HL-60 (cell line): ENCODE measurements around the gene AIPL1.

Experiments used
- GABPA ChIP-seq: IDR thresholded peaks from 2 replicates; pipeline ENCODE4 v1.6.1; 2012; ENCODE audit warnings: low read depth
- POLR2AphosphoS5 ChIP-seq: IDR thresholded peaks from 2 replicates; pipeline ENCODE4 v1.6.1; 2012; ENCODE audit warnings: low read depth
- REST ChIP-seq: IDR thresholded peaks from 2 replicates; pipeline ENCODE4 v1.6.1; 2012; ENCODE audit warnings: low read depth; ENCODE audit not compliant: insufficient replicate concordance
- SPI1 ChIP-seq: IDR thresholded peaks from 2 replicates; pipeline ENCODE4 v1.6.1; 2012; ENCODE audit warnings: low read depth, mild to moderate bottlenecking, borderline replicate concordance
- TF ChIP-seq, protein P1 (sequence below): IDR thresholded peaks from one replicate; pipeline ENCODE4 v1.5.1; 2011; ENCODE audit warnings: low read length, control low read depth, inconsistent platforms; ENCODE audit not compliant: insufficient read depth

DNA sequence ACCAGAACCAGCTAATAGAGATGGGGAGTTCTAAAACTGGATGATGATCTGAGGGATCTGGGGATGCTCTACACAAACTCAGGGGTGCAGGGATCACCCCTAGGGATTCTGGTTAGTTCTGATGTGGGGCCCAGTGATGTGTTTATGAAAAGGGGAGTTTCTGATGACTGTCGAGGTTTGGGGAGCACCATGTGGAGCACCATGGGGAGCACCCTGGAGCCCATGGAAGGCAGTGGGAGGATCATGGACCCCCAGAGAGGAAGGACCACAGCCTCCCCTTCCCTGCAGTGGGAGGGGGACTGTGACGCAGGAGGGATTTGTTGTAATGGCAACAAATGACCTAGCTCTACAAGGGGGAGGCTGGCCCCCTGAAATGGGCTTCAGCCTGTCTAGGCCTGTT, 27.8 kb upstream of the AIPL1 start:
- TF ChIP-seq, protein P1, sequence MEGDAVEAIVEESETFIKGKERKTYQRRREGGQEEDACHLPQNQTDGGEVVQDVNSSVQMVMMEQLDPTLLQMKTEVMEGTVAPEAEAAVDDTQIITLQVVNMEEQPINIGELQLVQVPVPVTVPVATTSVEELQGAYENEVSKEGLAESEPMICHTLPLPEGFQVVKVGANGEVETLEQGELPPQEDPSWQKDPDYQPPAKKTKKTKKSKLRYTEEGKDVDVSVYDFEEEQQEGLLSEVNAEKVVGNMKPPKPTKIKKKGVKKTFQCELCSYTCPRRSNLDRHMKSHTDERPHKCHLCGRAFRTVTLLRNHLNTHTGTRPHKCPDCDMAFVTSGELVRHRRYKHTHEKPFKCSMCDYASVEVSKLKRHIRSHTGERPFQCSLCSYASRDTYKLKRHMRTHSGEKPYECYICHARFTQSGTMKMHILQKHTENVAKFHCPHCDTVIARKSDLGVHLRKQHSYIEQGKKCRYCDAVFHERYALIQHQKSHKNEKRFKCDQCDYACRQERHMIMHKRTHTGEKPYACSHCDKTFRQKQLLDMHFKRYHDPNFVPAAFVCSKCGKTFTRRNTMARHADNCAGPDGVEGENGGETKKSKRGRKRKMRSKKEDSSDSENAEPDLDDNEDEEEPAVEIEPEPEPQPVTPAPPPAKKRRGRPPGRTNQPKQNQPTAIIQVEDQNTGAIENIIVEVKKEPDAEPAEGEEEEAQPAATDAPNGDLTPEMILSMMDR = no peak
- TF ChIP-seq SPI1 (no peak), REST (no peak), POLR2AphosphoS5 (no peak), GABPA (no peak)
